ENCODE results near the gene RPUSD2. TPM values are rescaled to one million over a fixed set of nuclear protein-coding genes. Genes with fewer than 3 reads are reported as not detected.
"Not testable (repeated sequence)": the region's sequence is repeated elsewhere in the genome, so short reads cannot be mapped to it uniquely, and the experiment has no call there.

Gene RPUSD2
- total and polyA plus RNA-seq, 3 donors from 2014 or later: 9.0 to 14.9 (median 12.3) TPM

GRCh38 chr15:40567111-40567510, 2.0 kb upstream of the RPUSD2 start:
- H3K4me1 ChIP-seq: peaks cover 29% of the 10 kb centered on the region
- no peak for DNase-seq
- 28 to 46% methylated on average over 7 of the region's 7 CpGs for WGBS, 2 donors

GRCh38 chr15:40575113-40575512, 6.0 kb downstream of the RPUSD2 start:
- Histone ChIP-seq H3K36me3 (ENCODE audit: low read depth, missing control alignments) (no peaks in the 10 kb centered on the region), H3K9me3 (no peaks in the 10 kb centered on the region), H3K4me3 (no peak overlapping the region), H3K27ac (no peak overlapping the region), H3K27me3 (no peaks in the 10 kb centered on the region), H3K4me1 (peaks cover 6% of the 10 kb centered on the region)
- TF ChIP-seq CTCF (IDR thresholded peaks at IDR 0.05): no peak
- no peak for TF ChIP-seq POLR2A (IDR thresholded peaks at IDR 0.05)
- intact Hi-C loops (cut with DNase I; ENCODE audit: low total_unique reads): no loop called here
- DNase-seq: no peak

More at GRCh38 chr15:40567111-40567510, 2.0 kb upstream of the RPUSD2 start:
- no peak overlapping the region for H3K4me3 ChIP-seq
- no peaks in the 10 kb centered on the region for H3K9me3 ChIP-seq
- no peaks in the 10 kb centered on the region for H3K27me3 ChIP-seq
- no peaks in the 10 kb centered on the region for H3K36me3 ChIP-seq (ENCODE audit: low read depth, missing control alignments)
- no peak overlapping the region for H3K27ac ChIP-seq
- TF ChIP-seq POLR2A (IDR thresholded peaks at IDR 0.05) (no peak), CTCF (IDR thresholded peaks at IDR 0.05) (no peak)
- intact Hi-C loops (cut with DNase I; ENCODE audit: low total_unique reads): no loop called here

GRCh38 chr15:40576914-40577313, 7.8 kb downstream of the RPUSD2 start:
- H3K4me1 ChIP-seq; H3K4me3 ChIP-seq; H3K36me3 ChIP-seq (ENCODE audit: low read depth, missing control alignments); H3K27ac ChIP-seq; intact Hi-C loops (cut with DNase I; ENCODE audit: low total_unique reads); DNase-seq; H3K27me3 ChIP-seq; H3K9me3 ChIP-seq: not testable (repeated sequence)
- 97 to 99% methylated on average over 5 of the region's 5 CpGs for WGBS, 2 donors

- no peak for DNase-seq
- Histone ChIP-seq H3K9me3 (no peaks in the 10 kb centered on the region), H3K4me1 (no peaks in the 10 kb centered on the region), H3K4me3 (no peak overlapping the region), H3K36me3 (ENCODE audit: low read depth, missing control alignments) (no peaks in the 10 kb centered on the region), H3K27me3 (no peaks in the 10 kb centered on the region), H3K27ac (no peak overlapping the region)
- intact Hi-C loops (cut with DNase I; ENCODE audit: low total_unique reads): no loop called here
- WGBS, 2 donors: 64 to 91% methylated on average over 4 of the region's 4 CpGs
- no peak for TF ChIP-seq CTCF (IDR thresholded peaks at IDR 0.05)
- no peak for TF ChIP-seq POLR2A (IDR thresholded peaks at IDR 0.05)
Measured at GRCh38 chr15:40578892-40579291, 9.8 kb downstream of the RPUSD2 start.

DNA sequence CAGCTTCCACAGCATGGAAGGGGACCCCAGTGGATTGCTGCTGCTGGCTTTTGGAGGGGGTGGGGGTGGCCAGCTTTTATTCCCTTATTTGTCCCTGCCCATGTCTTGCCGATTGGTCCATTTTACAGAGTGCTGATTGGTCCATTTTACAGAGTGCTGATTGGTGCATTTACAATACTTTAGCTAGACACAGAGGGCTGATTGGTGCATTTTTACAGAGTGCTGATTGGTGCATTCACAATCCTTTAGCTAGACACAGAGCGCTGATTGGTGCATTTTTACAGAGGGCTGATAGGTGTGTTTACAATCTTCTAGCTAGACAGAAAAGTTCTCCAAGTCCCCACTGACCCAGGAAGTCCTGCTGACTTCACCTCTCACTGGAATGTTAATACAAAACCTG, 12.7 kb downstream of the RPUSD2 start:
- H3K4me1 ChIP-seq; DNase-seq; H3K27me3 ChIP-seq; H3K36me3 ChIP-seq (ENCODE audit: low read depth, missing control alignments); H3K9me3 ChIP-seq; intact Hi-C loops (cut with DNase I; ENCODE audit: low total_unique reads); H3K27ac ChIP-seq; H3K4me3 ChIP-seq: not testable (repeated sequence)
- 45 to 88% methylated on average over 2 of the region's 2 CpGs for WGBS, 2 donors

- TF ChIP-seq POLR2A (IDR thresholded peaks at IDR 0.05) (no peak), CTCF (IDR thresholded peaks at IDR 0.05) (no peak)
- WGBS, 2 donors: 33 to 39% methylated on average over 8 of the region's 8 CpGs
- no peaks in the 10 kb centered on the region for H3K27me3 ChIP-seq
- H3K9me3 ChIP-seq: no peaks in the 10 kb centered on the region
- H3K27ac ChIP-seq: no peak overlapping the region
- H3K36me3 ChIP-seq (ENCODE audit: low read depth, missing control alignments): no peaks in the 10 kb centered on the region
- intact Hi-C loops (cut with DNase I; ENCODE audit: low total_unique reads): no loop called here
- peak overlapping the region; percentile 22 to 47 for H3K4me3 ChIP-seq
- H3K4me1 ChIP-seq: no peaks in the 10 kb centered on the region
- DNase-seq: peak; percentile 85
Measured at GRCh38 chr15:40582726-40583246, 13.7 kb downstream of the RPUSD2 start.
